ENCODE data around the gene BCCIP.

BCCIP gene

DNA sequence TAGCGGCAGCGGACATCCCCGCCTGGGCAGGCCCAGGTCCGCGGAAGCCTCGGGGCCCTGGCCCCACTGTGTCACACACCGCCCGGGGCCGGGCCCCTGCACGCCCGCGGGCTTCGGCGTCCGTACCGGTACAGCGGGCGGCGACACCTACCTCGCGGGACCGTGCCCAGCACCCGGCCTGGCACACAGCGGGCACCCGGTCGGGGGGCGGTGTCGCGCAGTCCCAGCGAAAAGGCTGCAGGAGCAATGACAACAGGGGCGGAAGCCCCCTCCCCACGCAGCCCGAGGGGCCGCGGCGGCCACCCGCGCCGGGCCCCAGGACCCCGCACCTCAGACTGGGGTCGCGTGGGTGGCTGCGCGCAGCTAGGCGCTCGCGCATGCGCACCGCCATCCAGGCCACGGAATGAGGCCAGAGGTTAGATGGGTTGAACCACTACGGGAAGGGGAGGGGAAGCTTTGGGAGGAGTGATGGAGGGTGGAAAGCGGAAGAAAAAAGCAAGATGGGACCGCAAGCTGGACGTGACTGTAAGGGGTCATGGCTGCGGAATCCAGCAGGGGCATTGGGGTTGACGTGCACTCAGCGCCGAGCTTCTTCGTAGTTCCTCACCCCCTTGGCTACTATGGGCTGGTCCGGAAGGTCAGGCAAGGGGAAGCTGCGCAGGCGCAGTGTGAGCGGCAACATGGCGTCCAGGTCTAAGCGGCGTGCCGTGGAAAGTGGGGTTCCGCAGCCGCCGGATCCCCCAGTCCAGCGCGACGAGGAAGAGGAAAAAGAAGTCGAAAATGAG lies at the start of gene BCCIP, which contains the start of gene UROS:
BCCIP (plus strand) TSS at position 669 of the 785 bp plus-strand sequence; CDS start at position 681, 12 bp downstream.
UROS (minus strand) TSS at position 381 of the 785 bp plus-strand sequence. CDS start 6,759 bp downstream, outside the sequence.
- ChIA-PET POLR2A (no interaction called here), CTCF (interaction anchor here (1.1 kb wide), 1 partner anchor 8 kb away, joined by 4 read pairs; no protein-coding TSS in a partner anchor)
- peak; percentile 96 for DNase-seq (ENCODE audit: extremely low spot score)
- TF ChIP-seq, protein P1, sequence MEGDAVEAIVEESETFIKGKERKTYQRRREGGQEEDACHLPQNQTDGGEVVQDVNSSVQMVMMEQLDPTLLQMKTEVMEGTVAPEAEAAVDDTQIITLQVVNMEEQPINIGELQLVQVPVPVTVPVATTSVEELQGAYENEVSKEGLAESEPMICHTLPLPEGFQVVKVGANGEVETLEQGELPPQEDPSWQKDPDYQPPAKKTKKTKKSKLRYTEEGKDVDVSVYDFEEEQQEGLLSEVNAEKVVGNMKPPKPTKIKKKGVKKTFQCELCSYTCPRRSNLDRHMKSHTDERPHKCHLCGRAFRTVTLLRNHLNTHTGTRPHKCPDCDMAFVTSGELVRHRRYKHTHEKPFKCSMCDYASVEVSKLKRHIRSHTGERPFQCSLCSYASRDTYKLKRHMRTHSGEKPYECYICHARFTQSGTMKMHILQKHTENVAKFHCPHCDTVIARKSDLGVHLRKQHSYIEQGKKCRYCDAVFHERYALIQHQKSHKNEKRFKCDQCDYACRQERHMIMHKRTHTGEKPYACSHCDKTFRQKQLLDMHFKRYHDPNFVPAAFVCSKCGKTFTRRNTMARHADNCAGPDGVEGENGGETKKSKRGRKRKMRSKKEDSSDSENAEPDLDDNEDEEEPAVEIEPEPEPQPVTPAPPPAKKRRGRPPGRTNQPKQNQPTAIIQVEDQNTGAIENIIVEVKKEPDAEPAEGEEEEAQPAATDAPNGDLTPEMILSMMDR (IDR thresholded peaks at IDR 0.05; ENCODE audit: control extremely low read depth, extremely low read depth, low read depth, missing control alignments) = no peak

DNA sequence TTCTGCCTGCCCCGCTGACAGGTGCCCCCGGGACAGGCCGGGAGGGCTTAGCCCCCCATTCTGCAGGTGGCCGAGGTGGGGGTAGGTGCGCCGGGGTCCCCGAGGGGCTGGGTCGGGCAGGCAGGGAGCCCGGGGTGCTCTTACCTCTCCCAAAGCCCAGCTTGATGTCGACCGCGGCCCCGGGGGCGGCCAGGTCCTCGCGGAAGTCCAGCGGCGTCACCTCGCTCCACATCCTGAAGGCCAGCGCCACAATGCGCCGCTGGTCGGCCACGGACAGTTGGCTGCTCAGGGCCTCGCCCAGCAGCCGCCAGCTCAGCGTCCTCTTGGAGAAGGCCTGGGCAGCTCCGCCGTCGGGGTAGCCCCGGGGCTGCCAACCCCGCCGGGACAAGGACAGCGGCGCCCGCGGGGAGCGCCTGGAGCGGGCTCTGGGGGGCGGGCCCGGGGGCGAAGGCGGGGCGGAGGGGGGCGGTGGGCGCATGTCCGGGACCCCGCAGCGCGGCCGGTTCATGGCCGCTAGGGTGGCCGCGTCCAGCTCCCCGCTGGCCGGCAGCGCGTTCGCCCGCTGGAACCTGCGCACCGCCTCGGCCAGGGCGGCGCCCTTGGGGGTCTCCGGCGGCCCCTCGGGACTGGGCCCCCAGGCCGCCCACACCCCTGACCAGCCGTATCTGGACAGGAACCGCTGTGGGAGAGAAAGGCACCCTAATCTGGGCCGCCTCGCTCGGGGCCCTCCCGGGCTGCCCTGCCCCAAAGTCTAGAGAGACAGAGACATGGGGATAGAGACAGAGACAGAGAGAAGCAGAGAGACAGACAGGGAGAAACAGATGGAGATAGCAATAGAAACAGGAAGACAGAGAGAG lies 49.4 kb upstream of the BCCIP start:
- no peak for DNase-seq (ENCODE audit: extremely low spot score)
- POLR2A ChIA-PET = no interaction called here
- CTCF ChIA-PET = no interaction called here

DNA sequence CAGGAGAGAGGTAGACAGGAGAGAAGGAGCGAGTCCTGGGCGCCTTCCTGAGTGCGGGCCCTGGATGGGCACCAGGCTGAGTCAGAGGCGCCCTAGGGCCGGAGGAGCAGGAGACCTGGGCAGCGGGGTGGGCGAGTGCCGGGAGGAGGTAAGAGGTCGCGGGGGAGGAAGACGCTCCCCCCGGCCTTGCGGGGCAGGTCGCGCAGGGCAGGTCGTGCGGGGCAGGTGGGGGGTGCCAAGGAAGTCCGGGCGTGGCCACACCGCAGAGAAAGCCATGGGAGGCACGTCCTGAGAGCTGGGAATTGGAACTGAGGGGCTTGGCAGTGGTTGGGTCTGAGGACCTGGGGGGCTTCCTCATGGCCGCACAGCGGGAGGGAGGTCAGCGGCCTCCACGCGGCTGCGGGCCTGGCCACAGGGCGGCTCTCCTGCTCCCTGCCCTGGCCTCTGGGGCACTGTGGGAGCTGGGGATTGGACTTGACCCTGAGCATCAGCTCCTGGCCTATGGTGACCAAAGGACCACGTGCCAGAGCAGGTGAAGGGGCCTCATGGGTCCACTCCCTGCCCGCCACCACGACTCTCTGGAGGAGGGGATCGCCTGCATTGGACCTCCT lies 48.7 kb upstream of the BCCIP start:
- CTCF ChIA-PET = no interaction called here
- POLR2A ChIA-PET = no interaction called here
- no peak for DNase-seq (ENCODE audit: extremely low spot score)
- TF ChIP-seq, protein P1 (IDR thresholded peaks at IDR 0.05; ENCODE audit: control extremely low read depth, extremely low read depth, low read depth, missing control alignments) = no peak

More for the DNA sequence above, 49.4 kb upstream of the BCCIP start:
- TF ChIP-seq, protein P1 (IDR thresholded peaks at IDR 0.05; ENCODE audit: control extremely low read depth, extremely low read depth, low read depth, missing control alignments) = no peak

DNA sequence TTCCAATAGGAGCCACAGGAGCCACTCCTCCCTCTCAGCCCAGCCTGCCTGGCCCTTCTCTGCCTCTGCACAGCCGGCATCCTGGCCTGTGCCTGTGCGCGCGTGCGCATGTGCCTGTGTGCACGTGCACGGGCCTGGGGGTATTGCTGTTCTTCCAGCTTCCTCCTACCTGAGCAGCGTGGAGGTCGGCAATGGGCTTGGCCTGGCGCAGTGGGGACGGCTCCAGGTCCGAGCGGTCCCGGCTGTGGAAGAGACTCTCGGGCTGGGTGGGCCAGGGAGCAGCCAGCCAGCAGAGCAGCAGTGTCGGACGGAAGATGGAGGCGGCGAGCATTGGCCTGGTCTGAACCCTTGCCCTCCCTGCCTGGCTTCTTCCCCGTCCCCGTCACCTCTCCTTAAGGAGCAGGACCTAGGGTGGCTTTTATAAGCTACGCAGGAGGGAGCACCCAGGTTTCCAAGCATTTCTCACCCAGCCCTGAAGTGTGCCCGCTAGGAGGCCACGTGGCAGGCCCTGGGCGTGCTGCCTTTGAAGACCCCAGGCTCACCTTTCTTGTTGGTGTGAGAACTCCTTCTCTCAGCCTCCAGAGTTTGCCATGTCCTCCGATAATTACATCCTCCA lies 47.7 kb upstream of the BCCIP start, which contains the start of gene MMP21:
MMP21 (minus strand) TSS at position 331 of the 616 bp plus-strand sequence; CDS start at position 331, 0 bp downstream.
- POLR2A ChIA-PET = no interaction called here
- TF ChIP-seq, protein P1 (IDR thresholded peaks at IDR 0.05; ENCODE audit: control extremely low read depth, extremely low read depth, low read depth, missing control alignments) = no peak
- CTCF ChIA-PET = no interaction called here
- DNase-seq (ENCODE audit: extremely low spot score) = no peak

DNA sequence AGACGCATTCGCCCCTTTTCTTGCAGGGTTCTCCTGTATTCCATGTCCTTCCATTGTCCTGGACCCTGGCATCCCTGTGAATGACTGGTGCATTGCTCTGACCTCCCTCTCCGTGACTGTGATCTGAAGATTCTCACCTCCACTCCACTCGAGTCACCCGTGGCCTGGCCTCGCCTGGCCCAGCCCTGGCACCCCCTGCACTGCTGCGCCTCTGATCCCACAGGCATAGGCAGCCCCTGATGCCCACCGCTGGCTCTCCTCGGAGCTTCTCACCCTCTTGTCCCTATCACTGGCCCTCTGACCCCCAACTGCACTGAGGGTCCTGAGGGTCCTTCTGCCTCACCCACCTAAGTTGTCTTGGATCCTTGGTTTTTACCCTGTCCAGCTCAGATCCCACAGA lies 45.5 kb upstream of the BCCIP start:
- ChIA-PET POLR2A (no interaction called here), CTCF (no interaction called here)
- no peak for DNase-seq (ENCODE audit: extremely low spot score)
- TF ChIP-seq, protein P1 (IDR thresholded peaks at IDR 0.05; ENCODE audit: control extremely low read depth, extremely low read depth, low read depth, missing control alignments) = no peak

DNA sequence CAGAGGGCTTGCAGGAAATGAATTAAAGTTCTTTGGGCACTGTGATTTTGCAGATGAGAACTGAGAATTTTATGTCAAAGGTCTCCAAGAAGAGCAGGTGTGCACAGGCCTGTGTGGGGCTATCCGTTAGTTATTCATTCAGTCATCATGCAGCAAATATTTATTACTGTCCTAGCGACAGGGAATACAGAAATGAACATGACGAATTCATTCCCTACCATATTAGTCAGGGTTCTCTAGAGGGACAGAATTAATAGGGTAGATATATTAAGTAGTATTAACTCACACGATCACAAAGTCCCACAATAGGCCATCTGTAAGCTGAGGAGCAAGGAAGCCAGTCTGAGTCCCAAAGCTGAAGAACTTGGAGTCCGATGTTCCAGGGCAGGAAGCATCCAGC lies 44.8 kb upstream of the BCCIP start:
- CTCF ChIA-PET = no interaction called here
- DNase-seq (ENCODE audit: extremely low spot score) = no peak
- POLR2A ChIA-PET = no interaction called here
- TF ChIP-seq, protein P1 (IDR thresholded peaks at IDR 0.05; ENCODE audit: control extremely low read depth, extremely low read depth, low read depth, missing control alignments) = no peak

Data from GM10248 (cell line).